PFSK-1 (cell line): ENCODE data around the gene HLA-DRB5.

Experiments
- FOXP2 ChIP-seq: optimal IDR thresholded peaks from 2 replicates; pipeline ENCODE3; 2011; ENCODE audit warnings: borderline replicate concordance, control low read depth, inconsistent platforms; ENCODE audit not compliant: insufficient read depth; ENCODE audit errors: extremely low read length, extremely low read depth
- POLR2AphosphoS5 ChIP-seq: IDR thresholded peaks from 2 replicates; pipeline ENCODE4 v1.6.1; 2012; ENCODE audit warnings: low read depth, mild to moderate bottlenecking, control low read depth, low read length, moderate library complexity
- SIN3A ChIP-seq: IDR thresholded peaks from 2 replicates; pipeline ENCODE4 v1.6.1; 2012; ENCODE audit warnings: mild to moderate bottlenecking, low read length, moderate library complexity, borderline replicate concordance; ENCODE audit not compliant: insufficient read depth
- TAF1 ChIP-seq: IDR thresholded peaks from 2 replicates; pipeline ENCODE4 v1.6.1; 2012; ENCODE audit warnings: low read length, control low read depth, borderline replicate concordance; ENCODE audit not compliant: insufficient read depth
- TF ChIP-seq, protein P1 (sequence below), 2 experiments: IDR thresholded peaks; 2 replicates each; pipeline versions ENCODE4 v1.6.1 to v1.8.0; 2011 to 2012; ENCODE audit warnings: low read depth in 2 of 2, low read length in 2 of 2, control low read depth in 1 of 2, inconsistent platforms in 1 of 2, mild to moderate bottlenecking in 1 of 2, moderate library complexity in 1 of 2; ENCODE audit not compliant: insufficient read depth in 1 of 2

HLA-DRB5 gene

GRCh38 chr6:32501016-32501415, 29.1 kb downstream of the HLA-DRB5 start:
- TF ChIP-seq FOXP2 (no peak), POLR2AphosphoS5 (no peak), TAF1 (no peak), SIN3A (no peak)
- TF ChIP-seq, protein P1, sequence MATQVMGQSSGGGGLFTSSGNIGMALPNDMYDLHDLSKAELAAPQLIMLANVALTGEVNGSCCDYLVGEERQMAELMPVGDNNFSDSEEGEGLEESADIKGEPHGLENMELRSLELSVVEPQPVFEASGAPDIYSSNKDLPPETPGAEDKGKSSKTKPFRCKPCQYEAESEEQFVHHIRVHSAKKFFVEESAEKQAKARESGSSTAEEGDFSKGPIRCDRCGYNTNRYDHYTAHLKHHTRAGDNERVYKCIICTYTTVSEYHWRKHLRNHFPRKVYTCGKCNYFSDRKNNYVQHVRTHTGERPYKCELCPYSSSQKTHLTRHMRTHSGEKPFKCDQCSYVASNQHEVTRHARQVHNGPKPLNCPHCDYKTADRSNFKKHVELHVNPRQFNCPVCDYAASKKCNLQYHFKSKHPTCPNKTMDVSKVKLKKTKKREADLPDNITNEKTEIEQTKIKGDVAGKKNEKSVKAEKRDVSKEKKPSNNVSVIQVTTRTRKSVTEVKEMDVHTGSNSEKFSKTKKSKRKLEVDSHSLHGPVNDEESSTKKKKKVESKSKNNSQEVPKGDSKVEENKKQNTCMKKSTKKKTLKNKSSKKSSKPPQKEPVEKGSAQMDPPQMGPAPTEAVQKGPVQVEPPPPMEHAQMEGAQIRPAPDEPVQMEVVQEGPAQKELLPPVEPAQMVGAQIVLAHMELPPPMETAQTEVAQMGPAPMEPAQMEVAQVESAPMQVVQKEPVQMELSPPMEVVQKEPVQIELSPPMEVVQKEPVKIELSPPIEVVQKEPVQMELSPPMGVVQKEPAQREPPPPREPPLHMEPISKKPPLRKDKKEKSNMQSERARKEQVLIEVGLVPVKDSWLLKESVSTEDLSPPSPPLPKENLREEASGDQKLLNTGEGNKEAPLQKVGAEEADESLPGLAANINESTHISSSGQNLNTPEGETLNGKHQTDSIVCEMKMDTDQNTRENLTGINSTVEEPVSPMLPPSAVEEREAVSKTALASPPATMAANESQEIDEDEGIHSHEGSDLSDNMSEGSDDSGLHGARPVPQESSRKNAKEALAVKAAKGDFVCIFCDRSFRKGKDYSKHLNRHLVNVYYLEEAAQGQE (IDR thresholded peaks at IDR 0.05; ENCODE audit: insufficient read depth in 1 of 2, low read depth in 2 of 2, low read length in 2 of 2) = no peak

DNA sequence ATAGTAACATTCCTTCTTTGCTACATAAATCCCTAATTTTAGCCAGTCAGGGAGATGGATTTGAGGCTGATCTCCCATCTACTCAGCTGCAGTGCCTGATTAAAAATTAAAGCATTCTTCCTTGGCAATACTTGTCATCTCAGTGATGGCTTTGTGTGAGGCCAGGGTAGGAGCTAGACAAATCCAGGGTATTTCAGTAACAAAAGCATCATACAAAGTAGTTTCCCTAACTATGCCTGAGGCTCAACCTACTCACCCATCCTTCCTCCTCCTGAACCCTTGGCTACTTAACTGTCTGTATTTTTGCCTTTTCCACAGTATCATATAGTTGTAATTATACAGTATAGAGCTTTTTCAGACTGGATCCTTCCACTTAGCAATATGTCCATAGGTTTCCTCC, 37.7 kb downstream of the HLA-DRB5 start:
- TF ChIP-seq SIN3A (no peak), FOXP2 (no peak), POLR2AphosphoS5 (no peak), TAF1 (no peak)
- TF ChIP-seq, protein P1 (IDR thresholded peaks at IDR 0.05; ENCODE audit: insufficient read depth in 1 of 2, low read depth in 2 of 2, low read length in 2 of 2) = no peak

- TF ChIP-seq POLR2AphosphoS5 (no peak), SIN3A (no peak)
Observed at GRCh38 chr6:32491700-32492099, 38.4 kb downstream of the HLA-DRB5 start.

- TF ChIP-seq FOXP2 = no peak
- TF ChIP-seq SIN3A = no peak
- no peak for TF ChIP-seq TAF1
- TF ChIP-seq, protein P1 (IDR thresholded peaks at IDR 0.05; ENCODE audit: insufficient read depth in 1 of 2, low read depth in 2 of 2, low read length in 2 of 2) = no peak
- TF ChIP-seq POLR2AphosphoS5 = no peak
Observed at GRCh38 chr6:32488083-32488482, 42.0 kb downstream of the HLA-DRB5 start.

DNA sequence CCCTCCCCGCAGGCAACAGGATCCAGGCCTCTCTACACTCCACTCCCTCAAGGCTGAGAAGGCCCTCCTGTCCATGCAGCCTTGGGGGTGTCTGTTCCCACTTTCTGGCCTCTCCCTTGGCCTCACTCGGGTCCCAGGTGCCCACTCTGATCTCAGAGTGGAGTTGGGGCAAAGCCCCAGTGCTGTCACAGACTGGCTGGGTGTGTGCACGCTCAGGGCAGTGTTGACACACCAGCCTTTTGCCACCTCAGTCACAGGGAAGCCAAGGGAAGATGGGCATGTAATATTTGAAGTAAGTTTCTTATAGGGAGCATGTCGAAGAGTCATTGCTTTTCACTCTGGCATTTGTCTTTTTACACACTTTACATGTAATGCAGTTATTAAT, 45.5 kb downstream of the HLA-DRB5 start:
- TF ChIP-seq SIN3A = no peak
- TF ChIP-seq, protein P1 (IDR thresholded peaks at IDR 0.05; ENCODE audit: insufficient read depth in 1 of 2, low read depth in 2 of 2, low read length in 2 of 2) = no peak
- TF ChIP-seq POLR2AphosphoS5 = no peak
- no peak for TF ChIP-seq TAF1
- no peak for TF ChIP-seq FOXP2
